Hematopoietic multipotent progenitor cell treated with erythropoietin and hydrocortisone succinate and interleukin-3 and kit ligand, for 15 days (in vitro differentiated cells): ENCODE data around the gene ZNF77.
A peak's percentile ranks its signal among the peaks of the same experiment; 100 is the strongest.
"Not testable (repeated sequence)": the region's sequence is repeated elsewhere in the genome, so short reads cannot be mapped to it uniquely, and the experiment has no call there.

ENCODE experiments used
- DNase-seq: peaks from one replicate; pipeline ENCODE4 v3.0.0-alpha.2; 2015; ENCODE audit warnings: low spot score

ZNF77 gene

GRCh38 chr19:2970201-2970835 is 25.5 kb upstream of the ZNF77 start:
- DNase-seq, result no peak

- DNase-seq, result no peak
These were observed 24.3 kb upstream of the ZNF77 start for GRCh38 chr19:2969104-2969504.

- no peak for DNase-seq
These were observed 23.2 kb upstream of the ZNF77 start for GRCh38 chr19:2967972-2968371.

GRCh38 chr19:2964874-2965273 is 20.1 kb upstream of the ZNF77 start:
- no peak for DNase-seq

- DNase-seq, result not testable (repeated sequence)
These were observed 18.9 kb upstream of the ZNF77 start for GRCh38 chr19:2963631-2964030.

GRCh38 chr19:2963122-2963521 is 18.4 kb upstream of the ZNF77 start:
- DNase-seq, result no peak

GRCh38 chr19:2962018-2962670 is 17.4 kb upstream of the ZNF77 start:
- peak; percentile 72 for DNase-seq

GRCh38 chr19:2960120-2960519 is 15.3 kb upstream of the ZNF77 start:
- no peak for DNase-seq

- DNase-seq, result no peak
These were observed 12.4 kb upstream of the ZNF77 start for GRCh38 chr19:2957160-2957559.

DNA sequence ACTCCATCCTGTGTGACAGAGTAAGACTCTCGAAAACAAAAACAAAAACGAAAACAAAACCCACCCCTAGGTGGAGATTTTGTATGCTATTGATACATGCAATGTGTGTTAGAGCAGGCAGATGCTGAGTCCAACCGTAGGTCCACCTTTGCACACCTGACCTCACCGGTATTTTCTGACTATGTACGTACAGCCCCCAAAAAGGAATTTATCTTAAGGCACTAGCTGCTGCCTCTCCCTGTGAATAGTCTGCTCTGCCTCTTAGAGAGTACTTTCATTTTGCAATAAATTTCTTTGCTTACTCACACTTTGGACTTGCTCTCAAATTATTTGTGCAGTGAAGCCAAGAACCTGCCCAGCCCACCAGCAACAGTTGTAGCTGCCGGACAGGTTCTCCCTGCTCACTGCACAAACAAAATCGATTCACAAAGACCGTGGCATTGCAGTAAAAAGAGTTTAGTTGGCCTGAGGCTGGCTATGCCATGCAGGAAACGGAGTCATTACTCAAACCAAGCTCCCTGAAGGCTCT is 8.2 kb upstream of the ZNF77 start:
- no peak for DNase-seq

DNA sequence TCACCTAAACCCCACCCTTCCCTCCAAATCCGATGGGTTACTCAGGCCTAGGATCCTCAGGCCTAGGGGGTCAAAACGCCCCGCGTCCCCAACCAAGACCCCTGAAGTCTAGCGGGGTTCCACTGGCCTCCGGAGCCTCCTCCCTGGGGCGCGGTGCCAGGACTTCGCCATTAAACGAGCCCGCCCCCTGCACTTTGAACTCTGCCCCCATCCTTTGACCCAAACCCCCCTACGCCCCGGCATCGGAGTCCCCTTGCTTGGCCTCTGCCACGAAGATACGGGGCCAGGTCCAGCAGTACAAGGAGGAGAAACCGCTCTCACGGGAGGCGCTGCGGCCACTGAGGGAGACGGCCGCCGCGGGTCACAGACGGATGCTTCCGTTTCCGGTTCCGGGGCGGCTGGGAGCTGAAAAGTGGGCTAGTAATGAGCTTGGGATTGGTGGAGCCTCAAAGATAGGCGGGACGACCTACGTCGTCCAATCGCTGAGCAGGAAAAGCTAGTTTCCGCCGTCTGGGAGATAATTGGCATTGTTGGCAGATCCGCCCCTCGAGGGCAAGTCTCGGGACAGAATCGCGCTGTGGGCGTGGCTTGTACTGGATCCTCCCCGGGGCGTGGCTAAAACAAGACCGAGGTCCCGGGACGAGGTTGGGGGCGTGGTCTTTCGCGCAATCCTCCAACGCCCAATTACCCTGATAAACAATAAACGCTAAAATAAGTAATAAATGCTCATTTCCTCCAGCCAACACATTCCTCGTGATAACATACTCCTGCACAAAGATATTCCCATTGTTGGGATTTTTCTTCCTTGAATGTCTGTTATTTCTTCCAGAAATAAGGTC is 5.7 kb upstream of the ZNF77 start:
- peak; percentile 99 for DNase-seq

- DNase-seq, result peak; percentile 56
These were observed 5.1 kb upstream of the ZNF77 start for GRCh38 chr19:2949939-2950285.

GRCh38 chr19:2945575-2946184 is 909 bp upstream of the ZNF77 start:
- no peak for DNase-seq

- DNase-seq, result no peak
These were observed 382 bp downstream of the ZNF77 start for GRCh38 chr19:2944403-2944774.

GRCh38 chr19:2942928-2943640 is 1.7 kb downstream of the ZNF77 start:
- DNase-seq, result no peak

DNA sequence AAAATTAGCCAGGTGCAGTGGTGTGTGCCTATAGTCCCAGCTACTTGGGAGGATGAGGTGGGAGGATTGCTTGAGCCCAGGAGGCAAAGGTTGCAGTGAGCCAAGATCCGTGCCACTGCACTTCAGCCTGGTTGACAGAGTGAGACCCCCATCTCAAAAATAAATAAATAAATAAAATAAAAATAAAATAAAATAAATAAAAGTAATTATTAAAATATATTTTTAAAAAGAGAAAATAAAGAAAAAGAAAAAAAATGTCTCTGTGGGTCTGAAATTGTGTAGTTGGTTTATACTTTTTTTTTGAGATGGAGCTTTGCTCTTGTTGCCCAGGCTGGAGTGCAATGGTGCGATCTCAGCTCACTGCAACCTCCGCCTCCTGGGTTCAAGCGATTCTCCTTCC is 8.9 kb downstream of the ZNF77 start:
- DNase-seq, result not testable (repeated sequence)

GRCh38 chr19:2933490-2933910 is 11.3 kb downstream of the ZNF77 start:
- DNase-seq, result no peak

DNA sequence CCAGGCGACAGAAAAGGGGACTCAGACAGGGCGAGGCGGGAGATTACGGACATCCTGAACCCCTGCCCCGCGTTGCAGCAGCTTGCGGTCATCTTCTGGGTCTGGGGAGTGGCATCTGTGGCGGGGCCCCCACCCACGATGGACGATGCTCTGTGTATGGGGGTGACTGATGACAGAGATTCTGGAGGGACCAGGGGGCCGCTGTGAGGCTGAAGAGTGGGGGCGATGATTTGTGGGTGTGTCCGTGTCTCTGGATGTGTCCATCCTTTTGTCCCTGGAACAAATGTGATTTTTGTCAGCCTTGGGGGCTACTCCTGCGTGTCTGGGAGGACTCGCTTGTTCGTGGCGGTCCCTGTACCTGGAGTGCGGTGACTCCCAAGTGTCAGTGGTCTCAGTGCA is 17.7 kb downstream of the ZNF77 start:
- no peak for DNase-seq

DNA sequence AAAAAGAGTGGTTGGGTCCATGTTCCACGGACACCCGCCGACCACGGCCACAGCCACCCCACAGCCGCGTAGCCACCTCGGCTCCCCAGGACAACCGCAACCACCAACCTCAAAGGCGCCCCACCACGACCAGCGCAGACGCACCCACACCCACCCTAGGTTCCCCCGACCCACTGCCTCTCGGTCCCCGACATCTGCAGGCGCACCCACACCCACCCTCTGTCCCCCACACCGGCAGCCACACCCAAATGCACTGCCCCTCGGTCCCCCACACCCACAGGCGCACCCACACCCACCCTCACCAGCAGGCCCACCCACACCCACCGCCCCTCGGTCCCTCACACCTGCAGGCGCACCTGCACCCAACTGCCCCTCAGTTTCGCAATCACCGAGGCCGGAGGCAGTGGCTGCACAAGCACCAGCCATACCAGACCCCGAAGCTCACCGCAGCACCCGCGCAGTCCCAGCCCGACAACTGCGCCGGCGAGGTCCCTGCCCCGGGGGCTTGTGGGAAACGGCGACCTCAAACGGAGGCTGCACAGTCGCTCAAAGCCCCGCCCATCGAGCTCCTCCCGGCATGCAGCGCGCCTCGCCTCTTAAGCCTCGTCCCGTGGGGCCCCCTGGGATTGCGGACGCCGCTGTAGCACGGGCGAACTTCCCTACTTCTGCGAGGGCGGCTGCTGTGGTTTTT is 18.3 kb downstream of the ZNF77 start:
- DNase-seq, result no peak

- no peak for DNase-seq
These were observed 21.3 kb downstream of the ZNF77 start for GRCh38 chr19:2923510-2923909.

- DNase-seq, result no peak
These were observed 21.8 kb downstream of the ZNF77 start for GRCh38 chr19:2922987-2923386.
